ENCODE results near the gene SKAP2. TPM values are rescaled to one million over a fixed set of nuclear protein-coding genes. Genes with fewer than 3 reads are reported as not detected.

SKAP2 gene
- total RNA-seq, 4 donors from 2014 or later: 36.0 to 53.8 (median 45.8) TPM

- ATAC-seq (ENCODE audit: low FRiP score): no peak
- no peak for DNase-seq (ENCODE audit: low spot score)
- TF ChIP-seq, protein P1, sequence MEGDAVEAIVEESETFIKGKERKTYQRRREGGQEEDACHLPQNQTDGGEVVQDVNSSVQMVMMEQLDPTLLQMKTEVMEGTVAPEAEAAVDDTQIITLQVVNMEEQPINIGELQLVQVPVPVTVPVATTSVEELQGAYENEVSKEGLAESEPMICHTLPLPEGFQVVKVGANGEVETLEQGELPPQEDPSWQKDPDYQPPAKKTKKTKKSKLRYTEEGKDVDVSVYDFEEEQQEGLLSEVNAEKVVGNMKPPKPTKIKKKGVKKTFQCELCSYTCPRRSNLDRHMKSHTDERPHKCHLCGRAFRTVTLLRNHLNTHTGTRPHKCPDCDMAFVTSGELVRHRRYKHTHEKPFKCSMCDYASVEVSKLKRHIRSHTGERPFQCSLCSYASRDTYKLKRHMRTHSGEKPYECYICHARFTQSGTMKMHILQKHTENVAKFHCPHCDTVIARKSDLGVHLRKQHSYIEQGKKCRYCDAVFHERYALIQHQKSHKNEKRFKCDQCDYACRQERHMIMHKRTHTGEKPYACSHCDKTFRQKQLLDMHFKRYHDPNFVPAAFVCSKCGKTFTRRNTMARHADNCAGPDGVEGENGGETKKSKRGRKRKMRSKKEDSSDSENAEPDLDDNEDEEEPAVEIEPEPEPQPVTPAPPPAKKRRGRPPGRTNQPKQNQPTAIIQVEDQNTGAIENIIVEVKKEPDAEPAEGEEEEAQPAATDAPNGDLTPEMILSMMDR (IDR thresholded peaks at IDR 0.05): no peak
These were observed 173.0 kb downstream of the SKAP2 start for GRCh38 chr7:26691406-26691805.

DNA sequence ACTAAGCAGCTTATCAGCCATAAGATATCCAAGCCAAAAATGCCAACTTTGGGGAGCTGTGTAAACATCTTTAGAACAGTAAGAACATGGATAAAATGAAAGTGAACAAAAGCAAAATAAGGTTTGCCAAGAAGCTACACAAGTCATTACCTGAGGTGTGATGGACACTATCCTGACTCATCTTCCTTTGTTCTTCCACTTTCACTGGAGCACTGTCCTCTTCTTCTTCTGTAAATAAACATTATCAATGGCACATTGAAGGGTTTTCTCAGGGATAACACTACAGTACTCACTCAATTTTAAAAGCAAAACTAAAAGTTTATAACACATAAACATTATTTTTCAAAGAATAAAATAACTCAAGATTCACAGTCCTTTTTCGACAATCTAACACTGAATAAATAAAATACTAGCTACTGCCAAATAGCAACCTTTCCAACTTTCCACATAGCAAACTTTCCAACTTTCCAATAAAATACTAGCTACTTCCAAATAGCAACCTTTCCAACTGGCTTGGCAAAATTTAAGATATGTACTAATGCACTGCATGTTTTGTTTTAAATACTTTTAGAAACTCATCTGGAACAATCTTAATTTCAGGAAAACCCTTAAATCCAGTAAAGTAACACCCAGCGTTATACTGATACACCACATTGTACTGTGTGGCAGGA lies 174.1 kb downstream of the SKAP2 start:
- TF ChIP-seq, protein P1 (IDR thresholded peaks at IDR 0.05): no peak
- DNase-seq (ENCODE audit: low spot score) (no peak), ATAC-seq (ENCODE audit: low FRiP score) (no peak)

GRCh38 chr7:26688936-26689506 lies 175.4 kb downstream of the SKAP2 start:
- ATAC-seq (ENCODE audit: low FRiP score): no peak
- TF ChIP-seq, protein P1 (IDR thresholded peaks at IDR 0.05): no peak

GRCh38 chr7:26688388-26688787 lies 176.0 kb downstream of the SKAP2 start:
- DNase-seq (ENCODE audit: low spot score) (no peak), ATAC-seq (ENCODE audit: low FRiP score) (no peak)

More at GRCh38 chr7:26688936-26689506, 175.4 kb downstream of the SKAP2 start:
- DNase-seq (ENCODE audit: low spot score): no peak

DNA sequence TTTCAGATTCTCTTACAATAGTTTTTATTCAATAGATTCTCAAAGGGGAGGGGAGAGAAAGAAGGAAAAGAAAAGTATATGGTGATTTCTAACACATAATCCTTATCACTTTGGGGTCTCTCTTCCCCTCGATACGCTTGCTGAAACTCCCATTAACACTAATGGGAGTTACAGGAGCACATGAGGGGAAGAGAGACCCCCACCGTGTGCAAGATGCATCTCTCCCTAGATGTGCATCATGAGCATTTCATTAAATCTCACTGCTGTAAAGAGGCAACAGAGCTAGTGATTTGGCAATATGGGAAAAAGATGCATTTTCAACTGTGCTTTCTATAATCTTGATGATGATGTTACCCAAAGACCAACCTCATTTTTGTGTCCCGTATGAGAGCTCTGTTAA lies 177.4 kb downstream of the SKAP2 start:
- DNase-seq (ENCODE audit: low spot score) (no peak), ATAC-seq (ENCODE audit: low FRiP score) (no peak)
- TF ChIP-seq, protein P1 (IDR thresholded peaks at IDR 0.05): no peak

More at GRCh38 chr7:26688388-26688787, 176.0 kb downstream of the SKAP2 start:
- TF ChIP-seq, protein P1 (IDR thresholded peaks at IDR 0.05): no peak

GRCh38 chr7:26686448-26686981 lies 177.9 kb downstream of the SKAP2 start:
- DNase-seq (ENCODE audit: low spot score) (no peak), ATAC-seq (ENCODE audit: low FRiP score) (peak; percentile 82)
- TF ChIP-seq, protein P1 (IDR thresholded peaks at IDR 0.05): peak in 1 of 3 donors; percentile 19
